HepG2 (cell line): ENCODE results near the gene CHCHD3. TPM values are rescaled to one million over a fixed set of nuclear protein-coding genes. Genes with fewer than 3 reads are reported as not detected.
A peak's percentile ranks its signal among the peaks of the same experiment; 100 is the strongest.

Experiments
- ATAC-seq: fragments of 200-7000 bp; cut with Tn5 transposase; 3 replicates; pipeline ENCODE4 v1.9.1; 2020; ENCODE audit warnings: mild to moderate bottlenecking, moderate library complexity
- BruUV-seq: library from RNA; stranded (reverse); fragments of 400-500 nt; replicated peaks from 2 replicates; lab custom pipeline; 2021; lab: Mats Ljungman, UMichigan
- CTCF ChIA-PET: fragments of 300-600 bp; formaldehyde crosslinking; extraction: SDS; loops from one replicate; lab custom pipeline; 2021; ENCODE audit warnings: low total read pairs, inconsistent platforms, low intra/inter-chr PET ratio; lab: Yijun Ruan, JAX
- POLR2A ChIA-PET: fragments of 350-600 bp; sonication (Branson Sonifier 250); formaldehyde crosslinking; loops from one replicate; lab custom pipeline; 2020; ENCODE audit warnings: antibody characterized with exemption, inconsistent platforms; lab: Yijun Ruan, JAX
- DNase-seq: peaks from one replicate; pipeline ENCODE4 v3.0.0-alpha.2; 2015; ENCODE audit warnings: low spot score
- FAIRE-seq: peaks from 3 replicates; lab custom pipeline; 2011; peaks lifted over from hg19 to GRCh38; lab: Jason Lieb, UNC
- H2AFZ ChIP-seq: one replicate; pipeline ENCODE4 v1.6.1; 2011; ENCODE audit warnings: low read length, inconsistent platforms
- H3K27ac ChIP-seq: fragments of 300-600 bp; 3 replicates; pipeline ENCODE4 v1.8.0; 2011; ENCODE audit warnings: mixed run types, mild to moderate bottlenecking, mixed read lengths, low read length, inconsistent platforms; ENCODE audit not compliant: insufficient read depth; ENCODE audit errors: extremely low read length
- H3K27me3 ChIP-seq, 2 experiments: fragments of 200-600 bp in 1 of 2; 2 replicates in 1 of 2; 3 replicates in 1 of 2; pipeline versions ENCODE4 v1.6.0 to v1.8.0; 2011; ENCODE audit warnings: low read length in 2 of 2, mild to moderate bottlenecking in 2 of 2, moderate library complexity in 2 of 2, inconsistent platforms in 1 of 2; ENCODE audit not compliant: insufficient read depth in 2 of 2, control insufficient read depth in 1 of 2
- H3K36me3 ChIP-seq, 2 experiments: fragments of 200-600 bp in 1 of 2; replicated peaks in 1 of 2; 2 replicates in 1 of 2; 3 replicates in 1 of 2; pipeline versions ENCODE4 v1.5.1 to v1.8.0; 2011; ENCODE audit warnings: low read length in 2 of 2, inconsistent platforms in 1 of 2; ENCODE audit not compliant: insufficient read depth in 2 of 2, control insufficient read depth in 1 of 2
- H3K4me1 ChIP-seq: 2 replicates; pipeline ENCODE4 v1.5.1; 2012; ENCODE audit warnings: low read length, inconsistent platforms; ENCODE audit not compliant: insufficient read depth
- H3K4me2 ChIP-seq: 2 replicates; pipeline ENCODE4 v1.6.0; 2011; ENCODE audit warnings: low read depth, low read length, inconsistent platforms
- H3K4me3 ChIP-seq, 3 experiments: fragments of 200-600 bp in 1 of 3; sonication (generic), shearing (Covaris generic) in 1 of 3; replicated peaks in 1 of 3; 2 replicates each; pipeline ENCODE4 v1.5.1; 2011 to 2016; ENCODE audit warnings: low read length in 3 of 3, inconsistent platforms in 2 of 3, low read depth in 2 of 3, mild to moderate bottlenecking in 2 of 3, control low read depth in 1 of 3, mixed read lengths in 1 of 3; ENCODE audit not compliant: insufficient read depth in 1 of 3
- H3K79me2 ChIP-seq: one replicate; pipeline ENCODE4 v1.6.1; 2011; ENCODE audit warnings: low read length, inconsistent platforms; ENCODE audit not compliant: insufficient read depth
- H3K9ac ChIP-seq: 2 replicates; pipeline ENCODE4 v1.6.0; 2011; ENCODE audit warnings: mild to moderate bottlenecking, low read depth, low read length, inconsistent platforms; ENCODE audit not compliant: insufficient read depth
- H3K9me3 ChIP-seq: 2 replicates; pipeline ENCODE4 v1.5.1; 2012; ENCODE audit warnings: mild to moderate bottlenecking, low read length
- H4K20me1 ChIP-seq: 2 replicates; pipeline ENCODE4 v1.6.0; 2011; ENCODE audit warnings: inconsistent platforms, mild to moderate bottlenecking, low read length, moderate library complexity; ENCODE audit not compliant: insufficient read depth
- ARNTL ChIP-seq: sonication (generic); formaldehyde crosslinking; IDR thresholded peaks from 2 replicates; pipeline ENCODE4 v1.4.0; 2020; ENCODE audit warnings: mild to moderate bottlenecking, missing genetic modification reagents
- CREB1 ChIP-seq, 2 experiments: fragments of 450-650 bp in 1 of 2; IDR thresholded peaks; 2 replicates each; pipeline ENCODE4 v1.6.1; 2016 to 2017; ENCODE audit warnings: control low read depth in 1 of 2, mild to moderate bottlenecking in 1 of 2, missing compliant biosample characterization in 1 of 2, missing genetic modification characterization in 1 of 2
- HOXA7 ChIP-seq: sonication (generic); formaldehyde crosslinking; IDR thresholded peaks from 2 replicates; pipeline ENCODE4 v1.8.1; 2022; ENCODE audit warnings: mild to moderate bottlenecking, missing genetic modification reagents, moderate library complexity
- JDP2 ChIP-seq: sonication (generic); formaldehyde crosslinking; IDR thresholded peaks from 2 replicates; pipeline ENCODE4 v1.8.1; 2022; ENCODE audit warnings: missing genetic modification reagents, borderline replicate concordance
- PHF5A ChIP-seq: IDR thresholded peaks from one replicate; pipeline ENCODE4 v1.6.1; 2018; ENCODE audit warnings: low read depth, missing genetic modification reagents; ENCODE audit not compliant: unreplicated experiment
- SIX4 ChIP-seq: sonication (generic); formaldehyde crosslinking; IDR thresholded peaks from 2 replicates; pipeline ENCODE4 v1.4.0; 2020; ENCODE audit warnings: missing genetic modification reagents
- WIZ ChIP-seq: sonication (generic); formaldehyde crosslinking; IDR thresholded peaks from 2 replicates; pipeline ENCODE4 v1.5.1; 2020; ENCODE audit warnings: mild to moderate bottlenecking, missing genetic modification reagents
- ZC3H4 ChIP-seq: sonication (generic); formaldehyde crosslinking; IDR thresholded peaks from 2 replicates; pipeline ENCODE4 v1.4.0; 2020; ENCODE audit warnings: missing genetic modification reagents, borderline replicate concordance
- ZKSCAN5 ChIP-seq: sonication (generic); formaldehyde crosslinking; IDR thresholded peaks from 2 replicates; pipeline ENCODE4 v1.5.1; 2020; ENCODE audit warnings: mild to moderate bottlenecking, missing genetic modification reagents
- ZNF121 ChIP-seq: sonication (generic); formaldehyde crosslinking; IDR thresholded peaks from 2 replicates; pipeline ENCODE4 v1.5.0; 2020; ENCODE audit warnings: mild to moderate bottlenecking, missing genetic modification reagents
- ZNF816 ChIP-seq: sonication (generic); formaldehyde crosslinking; IDR thresholded peaks from 2 replicates; pipeline ENCODE4 v1.8.0; 2022; ENCODE audit warnings: missing genetic modification reagents, mild to moderate bottlenecking, borderline replicate concordance
- WGBS: methylation state at CpG from one replicate; pipeline ENCODE4 v1.1.6; 2017; ENCODE audit warnings: low lambda C conversion rate; 5-methylcytosine and 5-hydroxymethylcytosine counted together
- in situ Hi-C: cut with HindIII; loops from 2 replicates; pipeline ENCODE4 v1.10.0; 2017; ENCODE audit warnings: low pct_unique_long_range_greater_than_20kb; ENCODE audit not compliant: extremely low pct_ligation_motif_present
- intact Hi-C: fragments of 100-400 bp; cut with micrococcal nuclease; formaldehyde crosslinking; loops from one replicate; pipeline ENCODE4 v1.10.0; 2022; ENCODE audit not compliant: unreplicated experiment
- polyA plus RNA-seq, 8 experiments: library from polyadenylated mRNA; depleted of rRNA in 3 of 8; stranded (reverse) in 7 of 8; unstranded in 1 of 8; fragments of >200 nt; fragmentation: Illumina TruSeq in 4 of 8; extraction: Trizol in 4 of 8; gene quantifications; 2 replicates each; pipeline versions ENCODE4 v1.2.1 to v1.2.3, GENCODE V29; 2011 to 2016; ENCODE audit warnings: low read depth in 4 of 8, missing spikeins in 1 of 8, mixed read lengths in 1 of 8; ENCODE audit not compliant: insufficient read depth in 1 of 8
- total RNA-seq, 5 experiments: library from RNA; depleted of rRNA; stranded (reverse); fragments of >200 nt; fragmentation: Illumina TruSeq; extraction: Trizol; gene quantifications; 2 replicates each; pipeline ENCODE4 v1.2.3, GENCODE V29; 2016; ENCODE audit warnings: low read depth in 1 of 5
- TF ChIP-seq, protein P1 (sequence below): IDR thresholded peaks from 2 replicates; pipeline ENCODE4 v1.6.1; 2018; ENCODE audit warnings: missing genetic modification reagents, mild to moderate bottlenecking, missing compliant biosample characterization

Gene CHCHD3
- total and polyA plus RNA-seq, 2 of the 13 experiments (the other 11 are each of a cell fraction or from before 2014, with no cell fraction given), result 32.7 to 86.8 TPM

DNA sequence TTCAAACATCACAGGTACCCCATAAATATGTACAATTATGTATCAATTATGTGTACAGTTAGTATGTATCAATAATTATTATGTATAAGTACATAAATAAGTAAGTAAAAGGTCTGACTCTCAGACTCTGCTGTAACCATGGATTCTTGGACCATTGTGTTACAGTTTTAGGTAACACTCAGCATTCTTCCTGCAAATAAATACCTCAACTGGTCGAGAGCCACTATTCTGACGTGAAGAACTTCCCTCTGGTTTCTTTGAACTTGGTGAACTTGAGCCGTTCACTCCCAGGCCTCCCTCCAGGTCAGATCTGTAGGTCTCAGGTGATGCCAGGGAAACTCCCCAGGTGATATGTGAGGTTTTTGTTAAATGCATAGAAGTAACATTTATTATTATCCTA, 313.8 kb downstream of the CHCHD3 start (continued):
- TF ChIP-seq ZC3H4 (CRISPR knock-in tag) (no peak), ZNF121 (CRISPR knock-in tag) (no peak), JDP2 (CRISPR knock-in tag) (no peak), SIX4 (CRISPR knock-in tag) (no peak), PHF5A (no peak), ZKSCAN5 (CRISPR knock-in tag) (no peak), WIZ (CRISPR knock-in tag) (no peak)
- TF ChIP-seq, protein P1, sequence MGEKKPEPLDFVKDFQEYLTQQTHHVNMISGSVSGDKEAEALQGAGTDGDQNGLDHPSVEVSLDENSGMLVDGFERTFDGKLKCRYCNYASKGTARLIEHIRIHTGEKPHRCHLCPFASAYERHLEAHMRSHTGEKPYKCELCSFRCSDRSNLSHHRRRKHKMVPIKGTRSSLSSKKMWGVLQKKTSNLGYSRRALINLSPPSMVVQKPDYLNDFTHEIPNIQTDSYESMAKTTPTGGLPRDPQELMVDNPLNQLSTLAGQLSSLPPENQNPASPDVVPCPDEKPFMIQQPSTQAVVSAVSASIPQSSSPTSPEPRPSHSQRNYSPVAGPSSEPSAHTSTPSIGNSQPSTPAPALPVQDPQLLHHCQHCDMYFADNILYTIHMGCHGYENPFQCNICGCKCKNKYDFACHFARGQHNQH (CRISPR knock-in tag), result no peak

DNA sequence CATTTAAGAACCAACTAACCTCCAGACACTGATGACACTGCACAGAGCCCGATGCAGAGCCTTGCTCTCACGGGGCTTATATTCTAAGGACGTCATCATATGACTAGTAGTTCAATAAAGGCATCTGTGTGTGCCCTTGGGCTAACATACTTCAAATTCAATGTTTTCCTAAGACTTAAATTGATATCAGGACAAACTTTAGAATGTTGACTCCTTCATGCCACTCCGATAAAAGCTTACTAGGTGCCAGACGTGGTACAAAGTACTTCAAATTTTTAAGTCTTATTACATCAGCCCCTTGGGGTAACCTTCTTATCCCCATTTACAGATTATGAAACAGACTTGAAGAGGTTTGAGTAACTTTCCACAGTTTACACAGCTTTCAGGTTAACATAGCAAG, 314.5 kb downstream of the CHCHD3 start:
- H3K27ac ChIP-seq, result no peak overlapping the region
- 15% methylated on average over 5 of the region's 5 CpGs for WGBS
- no peak overlapping the region for H3K4me2 ChIP-seq
- no peaks in the 10 kb centered on the region for H3K36me3 ChIP-seq
- no peak for ATAC-seq
- H3K27me3 ChIP-seq, result peaks cover 2 to 22% of the 10 kb centered on the region in 2 experiments; a peak in 3 of 5 replicates
- ChIA-PET POLR2A (no interaction called here), CTCF (no interaction called here)
- no peak overlapping the region for H2AFZ ChIP-seq
- no peak overlapping the region for H3K9ac ChIP-seq
- no peak for FAIRE-seq
- intact Hi-C loops (no loop called here), in situ Hi-C loops (no loop called here)
- peaks cover 6% of the 10 kb centered on the region; the same call in 1 of the 2 replicates for H3K9me3 ChIP-seq
- no peak overlapping the region for H3K4me3 ChIP-seq
- no peaks in the 10 kb centered on the region for H4K20me1 ChIP-seq
- no TSS peak for BruUV-seq
- H3K79me2 ChIP-seq, result no peaks in the 10 kb centered on the region
- DNase-seq, result no peak
- no peak for TF ChIP-seq ARNTL
- TF ChIP-seq HOXA7 (CRISPR knock-in tag), result no peak
- peak; percentile 41; the same call in 1 of the 2 replicates for TF ChIP-seq CREB1 (IDR thresholded peaks at IDR 0.05)
- no peak for TF ChIP-seq CREB1 (CRISPR knock-in tag; IDR thresholded peaks at IDR 0.05)
- TF ChIP-seq ZNF816, result no peak
- no peaks in the 10 kb centered on the region for H3K4me1 ChIP-seq
